Left lung (tissue), 10 donors: ENCODE results near the gene STK16. TPM values are rescaled to one million over a fixed set of nuclear protein-coding genes. Genes with fewer than 3 reads are reported as not detected.
A peak's percentile ranks its signal among the peaks of the same experiment; 100 is the strongest.

Experiments used
- ATAC-seq: fragments of 200-7000 bp; cut with Tn5 transposase; one replicate; pipeline ENCODE4 v1.9.1; 2020; ENCODE audit warnings: moderate library complexity
- DNase-seq, 4 donors: peaks; one replicate each; pipeline ENCODE4 v3.0.0-alpha.2; 2013 to 2020
- H3K27ac ChIP-seq, 2 donors: fragments of 200-600 bp; sonication (generic) in 1 of 2; one replicate each; pipeline versions ENCODE4 v1.5.0 to v1.8.0; 2020 to 2021
- H3K27me3 ChIP-seq, 2 donors: fragments of 200-600 bp; sonication (generic) in 1 of 2; one replicate each; pipeline versions ENCODE4 v1.5.0 to v1.8.0; 2020 to 2021
- H3K36me3 ChIP-seq, 2 donors: fragments of 200-600 bp; sonication (generic) in 1 of 2; one replicate each; pipeline versions ENCODE4 v1.5.0 to v1.8.0; 2020 to 2021
- H3K4me1 ChIP-seq, 2 donors: fragments of 200-600 bp; one replicate each; pipeline ENCODE4 v1.8.0; 2021
- H3K4me3 ChIP-seq, 2 donors: fragments of 200-600 bp; sonication (generic) in 1 of 2; one replicate each; pipeline versions ENCODE4 v1.5.0 to v1.8.0; 2020 to 2021; ENCODE audit warnings: mild to moderate bottlenecking in 1 of 2
- H3K9me3 ChIP-seq, 2 donors: fragments of 200-600 bp; sonication (generic) in 1 of 2; one replicate each; pipeline versions ENCODE4 v1.5.0 to v1.8.0; 2020 to 2021
- CTCF ChIP-seq, 2 donors: fragments of 200-600 bp; sonication (generic) in 1 of 2; IDR thresholded peaks; one replicate each; pipeline versions ENCODE4 v1.5.0 to v1.8.0; 2021; ENCODE audit warnings: antibody characterized with exemption in 2 of 2
- intact Hi-C, 2 donors: fragments of 100-400 bp; cut with DNase I; formaldehyde crosslinking; loops; one replicate each; pipeline versions ENCODE4 v1.11.2 to v1.14.2; 2022
- polyA plus RNA-seq, 6 donors: library from polyadenylated mRNA; unstranded; fragments of 120-200 nt; gene quantifications; one replicate each; pipeline ENCODE4 v1.2.1, GENCODE V29; 2013; ENCODE audit not compliant: insufficient read length in 6 of 6
- total RNA-seq, 2 donors: library from RNA; stranded (reverse); fragmentation: NEBNext Ultra II Directional; extraction: Animal tissue kit (Norgen Biotek cat#: 25700); gene quantifications; one replicate each; pipeline ENCODE4 v1.2.1, GENCODE V29; 2021
- donor health status: DM: no; HTN: yes; CAD: no.
- donor health status: DM: no; HTN: no; CAD: no.

STK16 gene
- total and polyA plus RNA-seq, 8 donors = 23.9 to 35.6 (median 33.1) TPM

GRCh38 chr2:219204425-219205164, 40.7 kb upstream of the STK16 start:
- DNase-seq (no peak), ATAC-seq (no peak)
- Histone ChIP-seq H3K4me3 (no peak overlapping the region), H3K27ac (no peak overlapping the region), H3K36me3 (peaks cover 0 to 21% of the 10 kb centered on the region in 2 donors), H3K9me3 (peaks cover 0 to 4% of the 10 kb centered on the region in 2 donors), H3K4me1 (peaks cover 14 to 29% of the 10 kb centered on the region in 2 donors), H3K27me3 (peaks cover 0 to 3% of the 10 kb centered on the region in 2 donors)
- intact Hi-C loops = no loop called here
- no peak for TF ChIP-seq CTCF (IDR thresholded peaks at IDR 0.05)

GRCh38 chr2:219205165-219205538, 40.1 kb upstream of the STK16 start:
- Histone ChIP-seq H3K36me3 (peaks cover 0 to 26% of the 10 kb centered on the region in 2 donors), H3K27me3 (no peaks in the 10 kb centered on the region), H3K9me3 (peaks cover 0 to 4% of the 10 kb centered on the region in 2 donors), H3K27ac (no peak overlapping the region), H3K4me3 (no peak overlapping the region), H3K4me1 (peaks cover 14 to 34% of the 10 kb centered on the region in 2 donors)
- ATAC-seq (no peak), DNase-seq (no peak)
- intact Hi-C loops = no loop called here
- TF ChIP-seq CTCF (IDR thresholded peaks at IDR 0.05) = no peak

GRCh38 chr2:219205981-219206327, 39.3 kb upstream of the STK16 start:
- H3K36me3 ChIP-seq = peaks cover 0 to 34% of the 10 kb centered on the region in 2 donors
- H3K27ac ChIP-seq = peak overlapping the region; percentile 94 to 95
- no peak for TF ChIP-seq CTCF (IDR thresholded peaks at IDR 0.05)
- ATAC-seq (no peak), DNase-seq (no peak)
- no peaks in the 10 kb centered on the region for H3K27me3 ChIP-seq
- peak overlapping the region; percentile 50 to 61 for H3K4me3 ChIP-seq
- peaks cover 0 to 4% of the 10 kb centered on the region in 2 donors for H3K9me3 ChIP-seq
- intact Hi-C loops = no loop called here
- peaks cover 14 to 35% of the 10 kb centered on the region in 2 donors for H3K4me1 ChIP-seq

GRCh38 chr2:219206328-219207133, 38.7 kb upstream of the STK16 start, which contains the start of gene ZFAND2B:
TSS of gene ZFAND2B (plus strand) at chr2:219206782. CDS start at chr2:219206988, 206 bp downstream.
- peak; percentile 94 to 99 (median 96) for DNase-seq
- H3K9me3 ChIP-seq = peaks cover 0 to 4% of the 10 kb centered on the region in 2 donors
- intact Hi-C loops = no loop called here
- no peaks in the 10 kb centered on the region for H3K27me3 ChIP-seq
- TF ChIP-seq CTCF (IDR thresholded peaks at IDR 0.05) = no peak
- H3K4me1 ChIP-seq = peaks cover 14 to 35% of the 10 kb centered on the region in 2 donors
- peaks cover 0 to 38% of the 10 kb centered on the region in 2 donors for H3K36me3 ChIP-seq
- peak; percentile 96 for ATAC-seq
- H3K4me3 ChIP-seq = peak within 1 kb of the TSS; percentile 50 to 61
- peak within 1 kb of the TSS; percentile 94 to 95 for H3K27ac ChIP-seq
